GM12865 (cell line): ENCODE results near the gene PPP1R2C.

Source experiments
- DNase-seq: peaks from one replicate; pipeline ENCODE4 v3.0.0; 2010; ENCODE audit warnings: low read depth
- H3K4me3 ChIP-seq: 2 replicates; pipeline ENCODE4 v1.5.1; 2011; ENCODE audit warnings: mild to moderate bottlenecking, low read depth, low read length, control low read depth
- CTCF ChIP-seq: IDR thresholded peaks from 2 replicates; pipeline ENCODE4 v1.5.1; 2011; ENCODE audit warnings: low read length, control low read depth, low read depth, inconsistent platforms; ENCODE audit not compliant: insufficient read depth; ENCODE audit errors: missing control alignments

Gene PPP1R2C

GRCh38 chrX:42772874-42773273, 5.1 kb downstream of the PPP1R2C start:
- H3K4me3 ChIP-seq = no peak overlapping the region
- TF ChIP-seq CTCF = no peak
- DNase-seq = peak; percentile 12

GRCh38 chrX:42771506-42772335, 6.2 kb downstream of the PPP1R2C start:
- DNase-seq = no peak
- H3K4me3 ChIP-seq = no peak overlapping the region
- no peak for TF ChIP-seq CTCF

- H3K4me3 ChIP-seq = no peak overlapping the region
- DNase-seq = no peak
- TF ChIP-seq CTCF = no peak
These were observed 7.4 kb downstream of the PPP1R2C start for GRCh38 chrX:42770566-42770965.

GRCh38 chrX:42759881-42760280, 18.1 kb downstream of the PPP1R2C start:
- DNase-seq = no peak
- TF ChIP-seq CTCF = no peak

GRCh38 chrX:42755815-42756214, 22.1 kb downstream of the PPP1R2C start:
- TF ChIP-seq CTCF = no peak
- DNase-seq = no peak
- H3K4me3 ChIP-seq = no peak overlapping the region

More at GRCh38 chrX:42759881-42760280, 18.1 kb downstream of the PPP1R2C start:
- H3K4me3 ChIP-seq = no peak overlapping the region

GRCh38 chrX:42754603-42755002, 23.4 kb downstream of the PPP1R2C start:
- no peak overlapping the region for H3K4me3 ChIP-seq
- DNase-seq = no peak
- TF ChIP-seq CTCF = no peak

GRCh38 chrX:42754115-42754514, 23.8 kb downstream of the PPP1R2C start:
- TF ChIP-seq CTCF = no peak
- DNase-seq = no peak
- H3K4me3 ChIP-seq = no peak overlapping the region
